ENCODE results near the gene EEF1AKMT3.
A peak's percentile ranks its signal among the peaks of the same experiment; 100 is the strongest.
"Not testable (repeated sequence)": the region's sequence is repeated elsewhere in the genome, so short reads cannot be mapped to it uniquely, and the experiment has no call there.

EEF1AKMT3 gene

DNA sequence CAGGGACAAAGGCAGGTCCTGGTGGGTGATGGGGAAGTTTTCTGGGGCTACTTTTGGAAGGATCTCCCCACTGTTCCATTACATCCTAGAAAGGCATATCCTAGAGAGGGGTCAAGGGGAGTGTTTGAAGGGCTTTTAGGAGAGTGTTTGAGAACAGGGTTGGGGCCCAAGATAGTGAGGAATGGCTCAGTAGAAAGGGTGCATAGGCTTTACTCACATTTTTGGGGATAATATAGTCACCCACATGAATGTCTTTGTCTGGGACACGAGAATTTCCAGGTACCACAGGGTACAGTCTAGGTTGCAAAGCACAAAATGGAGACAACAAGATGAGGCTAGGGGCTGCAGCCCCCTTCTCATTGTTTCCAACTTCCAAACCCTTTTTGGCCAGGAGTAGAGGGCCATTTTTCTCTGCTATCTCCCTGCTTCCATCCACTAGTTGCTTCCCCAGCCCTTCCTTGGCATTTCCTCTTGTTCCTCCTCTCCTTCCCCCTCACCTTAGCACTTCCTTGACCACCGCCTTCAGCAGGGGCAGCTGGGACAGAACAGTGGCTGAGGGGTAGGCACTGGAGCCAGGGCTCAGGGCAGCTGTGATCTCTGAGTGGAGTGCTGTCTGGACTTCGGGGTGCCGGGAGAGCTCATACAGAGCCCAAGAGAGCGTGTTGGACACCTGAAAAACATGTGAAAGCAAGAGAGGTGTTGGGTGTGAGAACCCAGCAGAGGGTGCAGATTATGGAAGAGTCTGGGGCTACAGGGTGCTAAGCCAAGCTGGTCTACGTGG is 8.3 kb upstream of the EEF1AKMT3 start:
- FAIRE-seq (no peak), DNase-seq (ENCODE audit: insufficient read length, low spot score) (no peak)

DNA sequence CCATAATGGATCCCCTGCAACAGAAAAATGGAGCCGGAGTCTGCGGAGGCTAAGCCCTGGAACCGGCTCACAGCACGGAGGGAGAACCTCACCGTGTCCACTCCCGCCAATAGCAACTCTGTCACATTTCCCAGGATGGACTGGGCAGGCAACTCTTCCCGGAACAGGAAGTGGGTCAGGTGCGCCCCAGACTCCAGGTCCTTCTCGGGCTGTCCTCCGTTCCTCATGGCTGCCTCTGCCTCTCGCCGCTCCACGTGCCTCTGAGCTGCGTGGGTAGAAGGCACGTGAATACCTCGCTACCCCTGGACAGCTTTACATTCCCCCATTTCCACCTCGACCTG is 7.8 kb upstream of the EEF1AKMT3 start:
- DNase-seq (ENCODE audit: insufficient read length, low spot score) (no peak), FAIRE-seq (no peak)

DNA sequence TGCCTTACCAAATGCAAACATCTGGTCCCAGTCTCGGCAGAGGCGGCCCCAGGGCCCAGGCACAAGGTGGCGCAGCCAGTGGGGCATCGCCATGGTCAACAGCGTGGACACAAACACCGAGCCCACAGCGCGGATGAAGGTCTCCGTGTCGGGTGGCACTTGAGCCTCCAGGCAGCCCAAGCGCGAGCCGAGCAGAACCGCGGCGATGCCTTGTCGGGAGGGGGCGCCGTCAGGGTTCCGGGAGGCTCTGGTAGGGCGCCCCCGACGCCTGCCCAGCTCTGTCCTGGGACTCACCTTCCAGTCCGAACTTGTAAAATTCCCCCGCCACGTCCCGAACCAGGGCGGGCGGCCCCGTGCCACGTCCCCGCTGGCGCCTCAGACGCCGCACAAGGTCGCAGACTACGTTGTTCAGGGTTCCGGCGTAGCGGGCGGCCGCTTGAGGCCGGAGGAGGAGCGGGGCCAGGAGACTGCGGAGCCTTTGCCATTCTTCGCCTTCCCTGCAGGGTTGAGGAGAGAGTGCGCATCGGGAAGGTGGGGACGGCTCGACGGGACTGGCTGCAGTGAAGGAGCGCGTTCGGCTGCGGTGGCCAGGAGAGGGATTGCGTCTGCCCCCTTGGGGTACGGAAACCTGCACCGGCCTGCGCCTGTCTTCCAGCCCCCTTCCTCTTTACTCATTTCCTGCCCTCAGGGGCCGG is 7.3 kb upstream of the EEF1AKMT3 start:
- FAIRE-seq (peak; percentile 47), DNase-seq (ENCODE audit: insufficient read length, low spot score) (no peak)

GRCh38 chr12:57765698-57766463 is 6.5 kb upstream of the EEF1AKMT3 start:
- no peak for DNase-seq (ENCODE audit: insufficient read length, low spot score)
- FAIRE-seq = no peak

- FAIRE-seq (no peak), DNase-seq (ENCODE audit: insufficient read length, low spot score) (no peak)
Observed at GRCh38 chr12:57766464-57767304, 5.7 kb upstream of the EEF1AKMT3 start, which contains the start of gene CYP27B1. CYP27B1 (minus strand) TSS chr12:57767078; CDS start chr12:57767041, 37 bp downstream.

DNA sequence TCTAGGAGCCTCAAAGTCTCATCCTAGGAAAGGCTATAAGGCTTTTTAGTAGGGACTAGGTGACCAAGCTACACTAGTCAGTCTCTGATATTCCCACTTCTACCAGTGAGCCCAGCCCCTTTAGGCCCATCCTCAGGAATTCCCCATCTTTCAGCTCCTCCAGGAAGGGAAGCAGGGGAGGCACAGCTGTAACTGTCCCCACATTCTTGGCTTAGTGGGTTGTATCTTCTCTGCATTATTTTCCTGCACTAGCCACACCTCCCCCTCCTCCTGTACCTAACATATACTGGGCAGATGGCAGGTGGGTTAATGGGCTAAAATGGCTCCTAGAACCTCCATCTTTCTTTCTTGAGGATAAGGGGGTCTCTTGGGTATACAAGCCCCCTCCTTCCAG is 5.1 kb upstream of the EEF1AKMT3 start:
- FAIRE-seq = no peak
- DNase-seq (ENCODE audit: insufficient read length, low spot score) = no peak

GRCh38 chr12:57767876-57768275 is 4.5 kb upstream of the EEF1AKMT3 start:
- FAIRE-seq (no peak), DNase-seq (ENCODE audit: insufficient read length, low spot score) (no peak)

DNA sequence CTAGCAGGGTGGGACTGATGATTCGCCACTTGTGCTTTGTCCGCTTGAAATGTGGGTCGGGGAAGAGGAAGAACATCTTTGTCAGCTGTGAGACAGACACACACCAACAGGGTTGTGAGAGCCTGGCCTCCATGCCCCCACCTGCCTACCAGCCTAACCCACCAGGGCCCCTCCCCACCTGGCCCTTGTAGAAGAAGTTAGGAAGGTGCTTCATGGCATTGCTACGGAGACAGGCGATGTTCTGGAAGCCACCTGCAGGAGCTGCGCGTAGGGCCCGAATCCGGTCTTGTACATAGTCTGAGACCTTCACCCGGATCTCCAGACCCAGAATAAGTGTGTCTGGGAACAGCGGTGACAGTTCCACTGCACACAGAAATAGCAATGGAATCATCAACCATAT is 2.8 kb upstream of the EEF1AKMT3 start:
- DNase-seq (ENCODE audit: insufficient read length, low spot score) (no peak), FAIRE-seq (no peak)

DNA sequence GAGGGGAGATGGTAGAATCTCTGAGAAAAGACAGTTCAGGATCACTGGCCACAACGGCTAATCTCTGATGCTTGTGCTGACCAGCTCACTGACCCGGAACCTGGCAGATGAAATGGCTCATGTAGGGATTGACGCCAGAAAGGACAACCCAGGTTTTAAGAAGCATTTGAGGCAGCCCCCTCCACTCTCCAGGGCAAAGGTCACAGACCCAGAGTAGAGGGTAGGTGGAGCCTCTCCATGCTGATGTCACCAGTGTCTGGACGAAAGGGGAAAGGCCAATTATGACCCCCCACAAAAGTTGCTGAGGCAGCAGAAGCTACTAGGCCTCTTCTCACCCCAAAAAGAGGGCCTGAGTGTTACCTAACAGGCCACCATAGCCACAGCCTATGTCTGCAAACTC is 1.7 kb upstream of the EEF1AKMT3 start:
- DNase-seq (ENCODE audit: insufficient read length, low spot score) (no peak), FAIRE-seq (no peak)

- DNase-seq (ENCODE audit: insufficient read length, low spot score) = peak; percentile 78
- FAIRE-seq = no peak
Observed at GRCh38 chr12:57771236-57771872, 1.1 kb upstream of the EEF1AKMT3 start.

DNA sequence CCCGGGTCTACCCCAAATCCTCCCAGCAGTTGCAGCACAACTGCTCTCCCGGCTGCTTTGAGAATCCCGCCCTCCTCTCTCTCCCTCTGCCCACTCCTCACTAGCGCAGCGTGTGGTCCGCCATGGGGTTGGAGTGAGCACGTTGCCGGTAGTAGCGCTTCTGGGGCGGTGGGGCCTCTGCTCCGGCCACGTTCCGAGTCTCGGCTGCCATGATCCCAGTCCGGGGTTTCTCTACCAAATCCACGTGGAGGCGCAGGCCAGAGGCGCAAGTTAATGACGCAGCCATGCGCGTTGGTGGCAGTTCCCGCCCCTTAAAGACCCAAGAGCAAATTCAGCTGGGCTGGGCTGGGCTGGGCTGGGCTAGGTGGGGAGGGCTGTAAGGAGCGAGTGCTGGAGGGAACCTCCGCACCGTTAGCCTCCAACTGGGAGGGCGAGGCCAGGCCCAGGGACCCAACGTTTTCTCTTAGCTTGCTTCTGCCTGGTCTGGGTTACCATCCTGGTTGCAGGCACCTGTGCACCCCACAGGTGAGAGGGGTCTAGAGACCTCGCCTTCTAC is 463 bp upstream of the EEF1AKMT3 start, which contains the start of gene METTL1:
TSS of gene METTL1 (minus strand) at position 233 of the 556 bp plus-strand sequence. CDS start at position 211, 22 bp downstream.
- FAIRE-seq (peak; percentile 94), DNase-seq (ENCODE audit: insufficient read length, low spot score) (peak; percentile 92)

- not testable (repeated sequence) for DNase-seq (ENCODE audit: insufficient read length, low spot score); FAIRE-seq
Observed at GRCh38 chr12:57774634-57775033, 2.2 kb downstream of the EEF1AKMT3 start.

- no peak for FAIRE-seq
Observed at GRCh38 chr12:57775044-57775443, 2.6 kb downstream of the EEF1AKMT3 start.

DNA sequence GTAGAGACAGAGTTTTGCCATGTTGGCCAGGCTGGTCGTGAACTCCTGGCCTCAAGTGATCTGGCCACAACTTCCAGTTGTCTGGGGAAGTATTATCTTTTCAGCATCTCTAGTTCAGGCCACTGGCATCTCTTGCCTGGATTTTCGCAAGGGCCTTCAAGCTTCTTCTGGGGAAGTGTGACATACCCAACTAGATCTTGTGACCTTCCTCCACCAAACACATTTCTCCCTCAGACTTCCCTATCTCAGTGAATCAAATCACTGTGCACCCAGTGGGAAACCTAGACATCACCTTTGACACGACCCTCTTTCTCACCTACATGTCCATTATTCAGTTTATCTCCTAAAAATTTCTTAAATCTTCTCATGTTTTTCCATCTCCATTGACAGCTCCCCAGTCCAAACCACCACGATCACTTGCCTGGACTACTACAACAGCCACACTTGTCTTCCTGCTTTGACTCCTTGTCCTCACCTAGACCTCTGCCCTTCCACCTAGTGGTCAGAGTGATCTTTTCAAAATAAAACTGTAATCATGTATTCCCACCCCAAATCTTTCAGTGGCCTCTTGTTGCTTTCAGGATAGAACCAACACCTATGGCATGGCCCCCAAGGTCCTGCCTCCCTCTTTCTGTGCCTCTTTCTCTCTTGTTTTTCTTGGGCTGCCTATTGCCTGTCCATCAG is 3.3 kb downstream of the EEF1AKMT3 start:
- FAIRE-seq = no peak
- no peak for DNase-seq (ENCODE audit: insufficient read length, low spot score)

More at GRCh38 chr12:57775044-57775443, 2.6 kb downstream of the EEF1AKMT3 start:
- no peak for DNase-seq (ENCODE audit: insufficient read length, low spot score)

DNA sequence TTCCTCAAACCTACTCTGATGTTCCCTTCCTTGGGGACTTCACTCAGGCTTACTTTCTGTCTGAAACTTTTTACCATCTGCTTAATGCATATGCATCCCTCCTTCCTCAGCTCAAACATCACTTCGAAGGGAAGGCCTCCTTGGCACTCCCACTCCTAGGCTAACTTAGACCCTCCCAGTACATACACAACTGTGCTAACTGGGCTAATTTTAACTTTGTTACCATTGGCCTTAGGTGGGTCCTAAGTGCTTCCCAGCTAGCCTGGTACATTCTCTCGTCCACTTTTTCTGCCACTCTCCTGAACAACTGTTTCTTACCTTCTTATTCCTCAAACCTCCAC is 3.8 kb downstream of the EEF1AKMT3 start:
- FAIRE-seq (no peak), DNase-seq (ENCODE audit: insufficient read length, low spot score) (no peak)

GRCh38 chr12:57777367-57777766 is 5.0 kb downstream of the EEF1AKMT3 start:
- DNase-seq (ENCODE audit: insufficient read length, low spot score) = no peak
- no peak for FAIRE-seq

GRCh38 chr12:57777911-57778310 is 5.5 kb downstream of the EEF1AKMT3 start:
- DNase-seq (ENCODE audit: insufficient read length, low spot score) = no peak
- no peak for FAIRE-seq

DNA sequence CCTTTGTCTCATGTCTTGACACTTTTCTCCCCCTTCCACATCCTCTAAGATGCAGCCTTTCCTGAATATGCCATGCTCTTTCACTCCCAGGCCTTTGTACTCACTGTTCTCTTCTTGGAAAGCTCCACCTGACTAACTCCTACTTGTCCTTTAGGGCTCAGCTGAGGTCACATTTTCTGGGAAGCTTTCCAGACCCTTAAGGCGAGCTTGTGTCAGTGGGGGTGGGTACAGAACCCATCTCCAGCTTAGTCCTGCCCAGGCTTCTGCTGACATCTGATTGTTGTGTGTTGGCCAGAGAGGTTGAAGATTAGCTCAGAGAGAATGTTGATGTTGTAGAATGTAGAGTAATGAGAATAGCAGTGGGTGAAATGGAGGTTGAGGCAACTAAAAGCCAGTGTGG is 7.3 kb downstream of the EEF1AKMT3 start:
- FAIRE-seq = no peak
- DNase-seq (ENCODE audit: insufficient read length, low spot score) = no peak

- DNase-seq (ENCODE audit: insufficient read length, low spot score) (no peak), FAIRE-seq (no peak)
Observed at GRCh38 chr12:57780284-57780897, 8.0 kb downstream of the EEF1AKMT3 start.
